WTC11 (cell line): ENCODE data around the gene RHBDD2. TPM values are rescaled to one million over a fixed set of nuclear protein-coding genes. Genes with fewer than 3 reads are reported as not detected.
A peak's percentile ranks its signal among the peaks of the same experiment; 100 is the strongest.

Source experiments
- ATAC-seq: fragments of 200-7000 bp; cut with Tn5 transposase; 2 replicates; pipeline ENCODE4 v1.10.0; 2021; ENCODE audit warnings: mild to moderate bottlenecking, moderate library complexity
- Bru-seq: library from RNA; stranded (reverse); fragments of 400-500 nt; gene quantifications from one replicate; lab custom pipeline; 2021; lab: Mats Ljungman, UMichigan
- CTCF ChIA-PET: fragments of 300-600 bp; sonication (Branson Sonifier 250); formaldehyde crosslinking; loops from one replicate; lab custom pipeline; 2021; ENCODE audit warnings: antibody characterized with exemption; lab: Charles Lee
- POLR2A ChIA-PET: fragments of 350-600 bp; sonication (Branson Sonifier 250); formaldehyde crosslinking; loops from one replicate; lab custom pipeline; 2021; ENCODE audit warnings: antibody characterized with exemption; lab: Charles Lee
- DNase-seq: peaks from one replicate; pipeline ENCODE4 v3.0.0; 2021; ENCODE audit warnings: low spot score
- H3K27ac Mint-ChIP-seq: 2 replicates; pipeline ENCODE4 v1.8.0; 2021; ENCODE audit warnings: mixed read lengths
- H3K27me3 Mint-ChIP-seq: 2 replicates; pipeline ENCODE4 v1.8.0; 2021; ENCODE audit warnings: low read depth, mild to moderate bottlenecking, moderate library complexity, mixed read lengths
- H3K36me3 Mint-ChIP-seq: 2 replicates; pipeline ENCODE4 v1.8.0; 2021; ENCODE audit warnings: mixed read lengths
- H3K4me1 Mint-ChIP-seq: 2 replicates; pipeline ENCODE4 v1.8.0; 2022; ENCODE audit warnings: mixed read lengths
- H3K4me3 Mint-ChIP-seq: 2 replicates; pipeline ENCODE4 v1.8.0; 2021; ENCODE audit warnings: mild to moderate bottlenecking, moderate library complexity, mixed read lengths
- H3K9me3 Mint-ChIP-seq: 2 replicates; pipeline ENCODE4 v1.8.0; 2021; ENCODE audit warnings: mixed read lengths
- ATF6 ChIP-seq: sonication (generic); formaldehyde crosslinking; IDR thresholded peaks from 2 replicates; pipeline ENCODE4 v1.8.1; 2023; ENCODE audit warnings: mild to moderate bottlenecking, missing genetic modification reagents
- CREM ChIP-seq: sonication (generic); formaldehyde crosslinking; IDR thresholded peaks from 2 replicates; pipeline ENCODE4 v1.8.1; 2022; ENCODE audit warnings: mild to moderate bottlenecking, missing genetic modification reagents, moderate library complexity
- ELF4 ChIP-seq: sonication (generic); formaldehyde crosslinking; IDR thresholded peaks from 2 replicates; pipeline ENCODE4 v1.8.1; 2022; ENCODE audit warnings: low read depth, mild to moderate bottlenecking, moderate library complexity, missing genetic modification reagents
- EMX1 ChIP-seq: fragments of 250-450 bp; sonication (Bioruptor Pico); IDR thresholded peaks from 2 replicates; pipeline ENCODE4 v1.8.0; 2021; ENCODE audit warnings: mild to moderate bottlenecking
- ETV6 ChIP-seq: sonication (generic); formaldehyde crosslinking; IDR thresholded peaks from 2 replicates; pipeline ENCODE4 v1.8.1; 2022; ENCODE audit warnings: mild to moderate bottlenecking, missing genetic modification reagents
- NFATC4 ChIP-seq: fragments of 250-450 bp; sonication (Bioruptor Pico); IDR thresholded peaks from 2 replicates; pipeline ENCODE4 v1.9.0; 2021; ENCODE audit warnings: mild to moderate bottlenecking
- NFYB ChIP-seq: sonication (generic); formaldehyde crosslinking; conservative IDR thresholded peaks from 2 replicates; pipeline ENCODE4 v1.8.0; 2022; ENCODE audit warnings: low read depth, missing genetic modification reagents
- NR2C2 ChIP-seq: sonication (generic); formaldehyde crosslinking; IDR thresholded peaks from 2 replicates; pipeline ENCODE4 v1.8.0; 2022; ENCODE audit warnings: mild to moderate bottlenecking, missing genetic modification reagents
- OVOL2 ChIP-seq: fragments of 250-450 bp; sonication (Bioruptor Pico); IDR thresholded peaks from 2 replicates; pipeline ENCODE4 v1.9.0; 2021; ENCODE audit warnings: mild to moderate bottlenecking, borderline replicate concordance
- PRDM15 ChIP-seq: sonication (generic); formaldehyde crosslinking; IDR thresholded peaks from 2 replicates; pipeline ENCODE4 v1.8.0; 2022; ENCODE audit warnings: missing genetic modification reagents
- SOX15 ChIP-seq: fragments of 250-450 bp; sonication (Bioruptor Pico); IDR thresholded peaks from 2 replicates; pipeline ENCODE4 v1.9.0; 2021; ENCODE audit warnings: mild to moderate bottlenecking
- USF1 ChIP-seq: sonication (generic); formaldehyde crosslinking; IDR thresholded peaks from 2 replicates; pipeline ENCODE4 v1.8.0; 2022; ENCODE audit warnings: mild to moderate bottlenecking, missing genetic modification reagents
- ZBTB21 ChIP-seq: sonication (generic); formaldehyde crosslinking; IDR thresholded peaks from 2 replicates; pipeline ENCODE4 v1.8.1; 2023; ENCODE audit warnings: mild to moderate bottlenecking, missing genetic modification reagents, borderline replicate concordance
- ZNF121 ChIP-seq: sonication (generic); formaldehyde crosslinking; IDR thresholded peaks from 2 replicates; pipeline ENCODE4 v1.8.0; 2023; ENCODE audit warnings: missing genetic modification reagents
- ZNF317 ChIP-seq: sonication (generic); formaldehyde crosslinking; IDR thresholded peaks from 2 replicates; pipeline ENCODE4 v1.8.1; 2023; ENCODE audit warnings: low read depth, mild to moderate bottlenecking, moderate library complexity, missing genetic modification reagents, borderline replicate concordance
- ZNF396 ChIP-seq: fragments of 250-450 bp; sonication (Bioruptor Pico); IDR thresholded peaks from 2 replicates; pipeline ENCODE4 v1.8.0; 2021; ENCODE audit warnings: mild to moderate bottlenecking, moderate library complexity, borderline replicate concordance
- ZNF671 ChIP-seq: fragments of 250-450 bp; sonication (Bioruptor Pico); IDR thresholded peaks from 2 replicates; pipeline ENCODE4 v1.8.0; 2021; ENCODE audit warnings: mild to moderate bottlenecking
- long read RNA-seq, 3 experiments: library from RNA in 1 of 3; library from capped mRNA in 1 of 3; library from polyadenylated mRNA in 1 of 3; unstranded in 2 of 3; stranded (forward) in 1 of 3; transcript quantifications; one replicate each; pipeline ENCODE4 v2.0.0, GENCODE V29; 2021
- total RNA-seq: library from RNA; stranded (reverse); gene quantifications from 3 replicates; pipeline ENCODE4 v1.2.3, GENCODE V29; 2021
- TF ChIP-seq, protein P1 (sequence below): sonication (generic); formaldehyde crosslinking; IDR thresholded peaks from 2 replicates; pipeline ENCODE4 v1.8.1; 2022; ENCODE audit warnings: mild to moderate bottlenecking, missing genetic modification reagents, moderate library complexity, borderline replicate concordance
- TF ChIP-seq, protein P2 (sequence below): fragments of 250-450 bp; sonication (Bioruptor Pico); IDR thresholded peaks from 2 replicates; pipeline ENCODE4 v1.9.0; 2021; ENCODE audit warnings: mild to moderate bottlenecking
- TF ChIP-seq, protein P3 (sequence below): sonication (generic); formaldehyde crosslinking; IDR thresholded peaks from 2 replicates; pipeline ENCODE4 v1.8.1; 2022; ENCODE audit warnings: missing genetic modification reagents, borderline replicate concordance
- TF ChIP-seq, protein P4 (sequence below): sonication (generic); formaldehyde crosslinking; IDR thresholded peaks from 2 replicates; pipeline ENCODE4 v1.8.1; 2022; ENCODE audit warnings: low read depth, mild to moderate bottlenecking, moderate library complexity, missing genetic modification reagents, borderline replicate concordance

Gene RHBDD2
- total RNA-seq (31.4 to 35.5 TPM (median 34.3 TPM) in 3 replicates), Bru-seq, nascent RNA (percentile 82 among the genes with signal in this experiment)
- long read RNA-seq, experiment 1, transcript RHBDD2-202 (5 exons, 1,878 nt), result minor isoform, 21 of 145 reads
- long read RNA-seq, experiment 1, transcript RHBDD2-201 (4 exons, 1,802 nt), result major isoform, 107 of 145 reads
- long read RNA-seq, experiment 1, partial matches to known transcripts, result 2 of 145 reads
- long read RNA-seq, experiment 1, other reads (novel, unspliced or antisense), result 10 of 145 reads
- long read RNA-seq, experiment 2, transcript RHBDD2-203 (3 exons, 1,274 nt), result minor isoform, 9 of 59 reads
- long read RNA-seq, experiment 2, transcript RHBDD2-202 (5 exons, 1,878 nt), result minor isoform, 8 of 59 reads
- long read RNA-seq, experiment 2, transcript RHBDD2-201 (4 exons, 1,802 nt), result major isoform, 25 of 59 reads
- long read RNA-seq, experiment 2, partial matches to known transcripts, result 13 of 59 reads
- long read RNA-seq, experiment 2, other reads (novel, unspliced or antisense), result 1 of 59 reads
- long read RNA-seq, experiment 3, transcript RHBDD2-202 (5 exons, 1,878 nt), result minor isoform, 24 of 110 reads
- long read RNA-seq, experiment 3, transcript RHBDD2-201 (4 exons, 1,802 nt), result major isoform, 79 of 110 reads
- long read RNA-seq, experiment 3, partial matches to known transcripts, result 0 of 110 reads
- long read RNA-seq, experiment 3, other reads (novel, unspliced or antisense), result 6 of 110 reads

DNA sequence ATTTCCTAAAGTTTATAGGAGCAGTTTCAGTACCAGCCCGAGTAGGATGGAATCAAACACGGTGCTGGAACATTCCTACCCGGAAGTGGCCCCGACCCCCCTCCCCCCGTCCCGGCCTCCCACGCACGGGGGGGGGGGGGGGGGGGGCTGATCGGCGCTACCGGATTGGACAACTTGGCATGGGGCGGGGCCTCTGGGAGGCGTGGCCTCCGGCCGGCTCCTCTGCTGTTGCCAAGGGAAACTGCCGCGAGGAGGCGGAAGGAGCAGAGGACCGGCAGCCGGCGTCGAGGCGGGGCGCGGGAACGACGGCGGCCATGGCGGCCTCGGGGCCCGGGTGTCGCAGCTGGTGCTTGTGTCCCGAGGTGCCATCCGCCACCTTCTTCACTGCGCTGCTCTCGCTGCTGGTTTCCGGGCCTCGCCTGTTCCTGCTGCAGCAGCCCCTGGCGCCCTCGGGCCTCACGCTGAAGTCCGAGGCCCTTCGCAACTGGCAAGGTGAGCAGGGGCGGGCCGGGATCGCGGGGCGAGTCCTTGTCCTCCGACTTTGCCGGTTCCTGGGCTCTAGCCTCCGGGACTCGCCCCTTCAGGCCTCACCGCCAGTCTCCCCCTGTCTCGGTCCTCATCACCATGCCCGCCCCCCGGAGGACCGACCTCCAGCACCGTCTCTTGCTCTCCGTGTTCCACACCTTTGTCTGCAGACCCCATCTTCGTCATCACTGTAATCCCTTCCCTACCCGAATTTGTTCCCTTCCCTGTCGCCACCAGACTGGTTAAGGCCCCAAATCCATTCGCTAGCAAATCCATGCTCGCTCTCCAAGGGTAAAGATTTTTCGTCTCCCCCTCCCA, at the start of gene RHBDD2:
TSS of gene RHBDD2 (plus strand) at position 266 of the 843 bp plus-strand sequence. CDS start at position 315, 49 bp downstream.
- Mint-ChIP-seq H3K4me3 (peak within 1 kb of the TSS; percentile 90), H3K9me3 (no peaks in the 10 kb centered on the region), H3K27me3 (no peaks in the 10 kb centered on the region), H3K27ac (peak within 1 kb of the TSS; percentile 90), H3K36me3 (peaks cover 32% of the 10 kb centered on the region), H3K4me1 (peaks cover 34% of the 10 kb centered on the region)
- ATAC-seq (peak; percentile 90), DNase-seq (peak; percentile 97)
- POLR2A ChIA-PET, result interaction anchor here (1.0 kb wide), 1 partner anchor 14 kb away, joined by 3 read pairs; no protein-coding TSS in a partner anchor
- CTCF ChIA-PET, result interaction anchor here (0.7 to 1.3 kb wide), 4 partner anchors 12 to 157 kb away, joined by 3 to 12 read pairs (median 6); no protein-coding TSS in a partner anchor
- TF ChIP-seq EMX1 (no peak), ZNF671 (CRISPR knock-in tag) (no peak), ZNF317 (no peak), CREM (CRISPR knock-in tag) (peak; percentile 42; the same call in 1 of the 2 replicates), ELF4 (CRISPR knock-in tag) (0 out of 2 replicates have a peak, but pooled peaks have one; percentile 62), NR2C2 (no peak), USF1 (no peak), ZBTB21 (no peak), OVOL2 (CRISPR knock-in tag) (no peak), NFYB (CRISPR knock-in tag) (no peak), SOX15 (CRISPR knock-in tag) (no peak), ATF6 (no peak), NFATC4 (CRISPR knock-in tag) (0 out of 2 replicates have a peak, but pooled peaks have one; percentile 43), ETV6 (CRISPR knock-in tag) (peak; percentile 89), ZNF121 (no peak), ZNF396 (CRISPR knock-in tag) (no peak), PRDM15 (CRISPR knock-in tag) (peak; percentile 65; the same call in 1 of the 2 replicates)
- TF ChIP-seq, protein P1, sequence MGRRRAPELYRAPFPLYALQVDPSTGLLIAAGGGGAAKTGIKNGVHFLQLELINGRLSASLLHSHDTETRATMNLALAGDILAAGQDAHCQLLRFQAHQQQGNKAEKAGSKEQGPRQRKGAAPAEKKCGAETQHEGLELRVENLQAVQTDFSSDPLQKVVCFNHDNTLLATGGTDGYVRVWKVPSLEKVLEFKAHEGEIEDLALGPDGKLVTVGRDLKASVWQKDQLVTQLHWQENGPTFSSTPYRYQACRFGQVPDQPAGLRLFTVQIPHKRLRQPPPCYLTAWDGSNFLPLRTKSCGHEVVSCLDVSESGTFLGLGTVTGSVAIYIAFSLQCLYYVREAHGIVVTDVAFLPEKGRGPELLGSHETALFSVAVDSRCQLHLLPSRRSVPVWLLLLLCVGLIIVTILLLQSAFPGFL (CRISPR knock-in tag), result no peak
- TF ChIP-seq, protein P2, sequence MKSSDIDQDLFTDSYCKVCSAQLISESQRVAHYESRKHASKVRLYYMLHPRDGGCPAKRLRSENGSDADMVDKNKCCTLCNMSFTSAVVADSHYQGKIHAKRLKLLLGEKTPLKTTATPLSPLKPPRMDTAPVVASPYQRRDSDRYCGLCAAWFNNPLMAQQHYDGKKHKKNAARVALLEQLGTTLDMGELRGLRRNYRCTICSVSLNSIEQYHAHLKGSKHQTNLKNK (CRISPR knock-in tag), result no peak
- TF ChIP-seq, protein P3, sequence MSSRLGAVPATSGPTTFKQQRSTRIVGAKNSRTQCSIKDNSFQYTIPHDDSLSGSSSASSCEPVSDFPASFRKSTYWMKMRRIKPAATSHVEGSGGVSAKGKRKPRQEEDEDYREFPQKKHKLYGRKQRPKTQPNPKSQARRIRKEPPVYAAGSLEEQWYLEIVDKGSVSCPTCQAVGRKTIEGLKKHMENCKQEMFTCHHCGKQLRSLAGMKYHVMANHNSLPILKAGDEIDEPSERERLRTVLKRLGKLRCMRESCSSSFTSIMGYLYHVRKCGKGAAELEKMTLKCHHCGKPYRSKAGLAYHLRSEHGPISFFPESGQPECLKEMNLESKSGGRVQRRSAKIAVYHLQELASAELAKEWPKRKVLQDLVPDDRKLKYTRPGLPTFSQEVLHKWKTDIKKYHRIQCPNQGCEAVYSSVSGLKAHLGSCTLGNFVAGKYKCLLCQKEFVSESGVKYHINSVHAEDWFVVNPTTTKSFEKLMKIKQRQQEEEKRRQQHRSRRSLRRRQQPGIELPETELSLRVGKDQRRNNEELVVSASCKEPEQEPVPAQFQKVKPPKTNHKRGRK (CRISPR knock-in tag), result no peak
- TF ChIP-seq, protein P4, sequence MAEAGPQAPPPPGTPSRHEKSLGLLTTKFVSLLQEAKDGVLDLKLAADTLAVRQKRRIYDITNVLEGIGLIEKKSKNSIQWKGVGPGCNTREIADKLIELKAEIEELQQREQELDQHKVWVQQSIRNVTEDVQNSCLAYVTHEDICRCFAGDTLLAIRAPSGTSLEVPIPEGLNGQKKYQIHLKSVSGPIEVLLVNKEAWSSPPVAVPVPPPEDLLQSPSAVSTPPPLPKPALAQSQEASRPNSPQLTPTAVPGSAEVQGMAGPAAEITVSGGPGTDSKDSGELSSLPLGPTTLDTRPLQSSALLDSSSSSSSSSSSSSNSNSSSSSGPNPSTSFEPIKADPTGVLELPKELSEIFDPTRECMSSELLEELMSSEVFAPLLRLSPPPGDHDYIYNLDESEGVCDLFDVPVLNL (CRISPR knock-in tag), result peak; percentile 91
